Measurements from ENCODE around the gene RRP7A.
A peak's percentile ranks its signal among the peaks of the same experiment; 100 is the strongest.
"Not testable (repeated sequence)": the region's sequence is repeated elsewhere in the genome, so short reads cannot be mapped to it uniquely, and the experiment has no call there.

The RRP7A gene

GRCh38 chr22:42535082-42535731, 15.6 kb upstream of the RRP7A start:
- DNase-seq: not testable (repeated sequence)

GRCh38 chr22:42533638-42533977, 14.0 kb upstream of the RRP7A start:
- no peak for DNase-seq

- DNase-seq: not testable (repeated sequence)
Measured at GRCh38 chr22:42531401-42532084, 11.9 kb upstream of the RRP7A start.

- DNase-seq: not testable (repeated sequence)
Measured at GRCh38 chr22:42529435-42529834, 9.8 kb upstream of the RRP7A start.

- no peak for DNase-seq
Measured at GRCh38 chr22:42528591-42529307, 9.2 kb upstream of the RRP7A start.

- DNase-seq: no peak
Measured at GRCh38 chr22:42522546-42522945, 3.0 kb upstream of the RRP7A start.

- no peak for DNase-seq
Measured at GRCh38 chr22:42521228-42521546, 1.6 kb upstream of the RRP7A start.

GRCh38 chr22:42518638-42519524, 715 bp downstream of the RRP7A start:
- not testable (repeated sequence) for DNase-seq

- not testable (repeated sequence) for DNase-seq
Measured at GRCh38 chr22:42517103-42517502, 2.5 kb downstream of the RRP7A start.

GRCh38 chr22:42515896-42516295, 3.7 kb downstream of the RRP7A start:
- no peak for DNase-seq

- DNase-seq: not testable (repeated sequence)
Measured at GRCh38 chr22:42515304-42515703, 4.3 kb downstream of the RRP7A start.

GRCh38 chr22:42514331-42514730, 5.3 kb downstream of the RRP7A start:
- DNase-seq: not testable (repeated sequence)

- not testable (repeated sequence) for DNase-seq
Measured at GRCh38 chr22:42512273-42512990, 7.2 kb downstream of the RRP7A start.

- DNase-seq: no peak
Measured at GRCh38 chr22:42511401-42511891, 8.2 kb downstream of the RRP7A start.

GRCh38 chr22:42509548-42509947, 10.0 kb downstream of the RRP7A start:
- DNase-seq: no peak

- not testable (repeated sequence) for DNase-seq
Measured at GRCh38 chr22:42508975-42509364, 10.6 kb downstream of the RRP7A start.

- not testable (repeated sequence) for DNase-seq
Measured at GRCh38 chr22:42508327-42508974, 11.1 kb downstream of the RRP7A start.

- DNase-seq: no peak
Measured at GRCh38 chr22:42500836-42501179, 18.8 kb downstream of the RRP7A start.

- peak; percentile 86 for DNase-seq
Measured at GRCh38 chr22:42500161-42500835, 19.3 kb downstream of the RRP7A start.

- not testable (repeated sequence) for DNase-seq
Measured at GRCh38 chr22:42499773-42500160, 19.8 kb downstream of the RRP7A start.

GRCh38 chr22:42495533-42496141, 24.0 kb downstream of the RRP7A start:
- not testable (repeated sequence) for DNase-seq

Measured in activated CD4-positive, CD25-positive, alpha-beta regulatory T cell treated with anti-CD3 and anti-CD28 coated beads, Interleukin-2, amount 50 U/mL, for 72 hours (primary cell).